HepG2 (cell line): ENCODE measurements around the gene GLRX5. TPM values are rescaled to one million over a fixed set of nuclear protein-coding genes. Genes with fewer than 3 reads are reported as not detected.

Source experiments
- HIVEP1 ChIP-seq: sonication (generic); formaldehyde crosslinking; IDR thresholded peaks from 2 replicates; pipeline ENCODE4 v1.4.0; 2020; ENCODE audit warnings: mild to moderate bottlenecking, missing genetic modification reagents
- HNRNPH1 ChIP-seq: fragments of 200-400 bp; formaldehyde crosslinking; optimal IDR thresholded peaks from 2 replicates; pipeline ENCODE3; 2017; ENCODE audit warnings: mild to moderate bottlenecking, low read depth, low read length
- HOXA9 ChIP-seq: sonication (generic); formaldehyde crosslinking; IDR thresholded peaks from 2 replicates; pipeline ENCODE4 v1.8.1; 2022; ENCODE audit warnings: missing genetic modification reagents, mild to moderate bottlenecking, moderate library complexity, borderline replicate concordance
- MATR3 ChIP-seq: sonication (generic); formaldehyde crosslinking; IDR thresholded peaks from 2 replicates; pipeline ENCODE4 v1.4.0; 2020; ENCODE audit warnings: missing genetic modification reagents
- NR2F1 ChIP-seq, 2 experiments: fragments of 450-650 bp in 1 of 2; formaldehyde crosslinking in 1 of 2; IDR thresholded peaks; 2 replicates each; pipeline versions ENCODE4 v1.5.0 to v1.6.1; 2016 to 2020; ENCODE audit warnings: mild to moderate bottlenecking in 1 of 2, missing compliant biosample characterization in 1 of 2, missing genetic modification reagents in 1 of 2, moderate library complexity in 1 of 2
- ONECUT2 ChIP-seq: sonication (generic); formaldehyde crosslinking; IDR thresholded peaks from 2 replicates; pipeline ENCODE4 v1.4.0; 2020; ENCODE audit warnings: missing genetic modification reagents
- PHF20 ChIP-seq: sonication (generic); formaldehyde crosslinking; IDR thresholded peaks from 2 replicates; pipeline ENCODE4 v1.5.0; 2020; ENCODE audit warnings: mild to moderate bottlenecking, missing genetic modification reagents
- SPEN ChIP-seq: sonication (generic); formaldehyde crosslinking; IDR thresholded peaks from 2 replicates; pipeline ENCODE4 v1.5.1; 2020; ENCODE audit warnings: low read depth, mild to moderate bottlenecking, missing genetic modification reagents
- TAF15 ChIP-seq: fragments of 200-400 bp; formaldehyde crosslinking; IDR thresholded peaks from one replicate; pipeline ENCODE4 v1.6.1; 2018; ENCODE audit warnings: mild to moderate bottlenecking, low read depth, low read length; ENCODE audit not compliant: poor library complexity, severe bottlenecking
- ZFY ChIP-seq: sonication (generic); formaldehyde crosslinking; IDR thresholded peaks from 2 replicates; pipeline ENCODE4 v1.4.0; 2020; ENCODE audit warnings: missing genetic modification reagents
- ZNF235 ChIP-seq: sonication (generic); formaldehyde crosslinking; IDR thresholded peaks from 2 replicates; pipeline ENCODE4 v1.8.1; 2023; ENCODE audit warnings: mild to moderate bottlenecking, missing genetic modification reagents, borderline replicate concordance
- ZNF337 ChIP-seq: sonication (generic); formaldehyde crosslinking; IDR thresholded peaks from 2 replicates; pipeline ENCODE4 v1.5.1; 2020; ENCODE audit warnings: missing genetic modification reagents, low read depth, mild to moderate bottlenecking, borderline replicate concordance
- ZNF432 ChIP-seq: sonication (generic); formaldehyde crosslinking; IDR thresholded peaks from 2 replicates; pipeline ENCODE4 v1.5.0; 2020; ENCODE audit warnings: missing genetic modification reagents, mild to moderate bottlenecking, borderline replicate concordance
- ZNF446 ChIP-seq: sonication (generic); formaldehyde crosslinking; IDR thresholded peaks from 2 replicates; pipeline ENCODE4 v1.5.0; 2020; ENCODE audit warnings: mild to moderate bottlenecking, missing genetic modification reagents
- ZNF543 ChIP-seq: sonication (generic); formaldehyde crosslinking; IDR thresholded peaks from 2 replicates; pipeline ENCODE4 v1.4.0; 2020; ENCODE audit warnings: mild to moderate bottlenecking, missing genetic modification reagents
- ZNF547 ChIP-seq: sonication (generic); formaldehyde crosslinking; IDR thresholded peaks from 2 replicates; pipeline ENCODE4 v1.5.1; 2020; ENCODE audit warnings: mild to moderate bottlenecking, missing genetic modification reagents
- ZNF577 ChIP-seq: sonication (generic); formaldehyde crosslinking; IDR thresholded peaks from 2 replicates; pipeline ENCODE4 v1.4.0; 2020; ENCODE audit warnings: mild to moderate bottlenecking, low read depth, missing genetic modification reagents, borderline replicate concordance
- ZNF746 ChIP-seq: sonication (generic); formaldehyde crosslinking; IDR thresholded peaks from 2 replicates; pipeline ENCODE4 v1.8.0; 2022; ENCODE audit warnings: mild to moderate bottlenecking, missing genetic modification reagents
- ZNF768 ChIP-seq: sonication (generic); formaldehyde crosslinking; IDR thresholded peaks from 2 replicates; pipeline ENCODE4 v1.4.0; 2020; ENCODE audit warnings: missing genetic modification reagents
- ZNF772 ChIP-seq: sonication (generic); formaldehyde crosslinking; IDR thresholded peaks from 2 replicates; pipeline ENCODE4 v1.5.0; 2020; ENCODE audit warnings: mild to moderate bottlenecking, missing genetic modification reagents
- ZSCAN22 ChIP-seq: sonication (generic); formaldehyde crosslinking; IDR thresholded peaks from 2 replicates; pipeline ENCODE4 v1.4.0; 2020; ENCODE audit warnings: mild to moderate bottlenecking, missing genetic modification reagents
- polyA plus RNA-seq, 8 experiments: library from polyadenylated mRNA; depleted of rRNA in 3 of 8; stranded (reverse) in 7 of 8; unstranded in 1 of 8; fragments of >200 nt; fragmentation: Illumina TruSeq in 4 of 8; extraction: Trizol in 4 of 8; gene quantifications; 2 replicates each; pipeline versions ENCODE4 v1.2.1 to v1.2.3, GENCODE V29; 2011 to 2016; ENCODE audit warnings: low read depth in 4 of 8, missing spikeins in 1 of 8, mixed read lengths in 1 of 8; ENCODE audit not compliant: insufficient read depth in 1 of 8
- total RNA-seq, 5 experiments: library from RNA; depleted of rRNA; stranded (reverse); fragments of >200 nt; fragmentation: Illumina TruSeq; extraction: Trizol; gene quantifications; 2 replicates each; pipeline ENCODE4 v1.2.3, GENCODE V29; 2016; ENCODE audit warnings: low read depth in 1 of 5
- TF ChIP-seq, protein P1 (sequence below): sonication (generic); formaldehyde crosslinking; IDR thresholded peaks from 2 replicates; pipeline ENCODE4 v1.4.0; 2020; ENCODE audit warnings: missing genetic modification reagents
- TF ChIP-seq, protein P2 (sequence below): sonication (generic); formaldehyde crosslinking; conservative IDR thresholded peaks from 2 replicates; pipeline ENCODE4 v1.4.0; 2020; ENCODE audit warnings: missing genetic modification reagents
- TF ChIP-seq, protein P3 (sequence below): sonication (generic); formaldehyde crosslinking; IDR thresholded peaks from 2 replicates; pipeline ENCODE4 v1.4.0; 2020; ENCODE audit warnings: mild to moderate bottlenecking, missing genetic modification reagents

Gene GLRX5
- total and polyA plus RNA-seq, 2 of the 13 experiments (the other 11 are each of a cell fraction or from before 2014, with no cell fraction given), result 122 to 146 TPM

DNA sequence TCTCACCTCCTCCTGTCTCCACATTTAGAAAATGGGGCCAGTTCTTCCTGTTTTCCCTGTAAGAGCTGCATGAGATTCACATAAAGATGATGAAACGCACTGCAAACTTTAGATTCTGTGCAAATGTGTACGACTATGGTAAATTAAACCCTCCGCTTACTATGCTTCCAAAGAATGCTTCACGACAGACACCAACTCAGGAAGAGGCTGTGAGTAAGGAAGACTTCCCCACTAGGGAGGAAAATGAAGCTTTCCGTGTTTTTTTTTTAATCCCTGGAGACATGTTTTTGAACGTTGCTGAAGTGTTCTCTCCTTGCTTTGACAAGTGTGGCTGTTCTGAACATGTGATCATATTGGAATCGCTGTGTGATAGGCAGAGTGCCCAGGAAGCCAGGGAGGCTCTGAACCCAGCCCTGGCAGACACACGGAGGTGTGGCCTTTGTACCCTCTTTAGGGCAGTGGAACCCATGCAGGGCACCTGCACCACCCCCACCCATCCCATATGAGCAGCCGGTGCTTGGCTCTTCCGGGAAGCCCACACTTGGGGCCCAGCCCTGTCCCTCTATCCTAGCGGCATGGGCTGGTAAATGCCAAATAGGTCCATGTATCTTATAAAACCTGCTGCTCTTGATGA lies 10.9 kb upstream of the GLRX5 start (continued):
- TF ChIP-seq ZNF746 (CRISPR knock-in tag), result no peak
- no peak for TF ChIP-seq ZNF772 (CRISPR knock-in tag)
- TF ChIP-seq ZNF235 (CRISPR knock-in tag), result no peak
- TF ChIP-seq ONECUT2 (CRISPR knock-in tag), result no peak
- no peak; the same call in 1 of the 2 replicates for TF ChIP-seq ZFY (CRISPR knock-in tag)
- TF ChIP-seq, protein P1, sequence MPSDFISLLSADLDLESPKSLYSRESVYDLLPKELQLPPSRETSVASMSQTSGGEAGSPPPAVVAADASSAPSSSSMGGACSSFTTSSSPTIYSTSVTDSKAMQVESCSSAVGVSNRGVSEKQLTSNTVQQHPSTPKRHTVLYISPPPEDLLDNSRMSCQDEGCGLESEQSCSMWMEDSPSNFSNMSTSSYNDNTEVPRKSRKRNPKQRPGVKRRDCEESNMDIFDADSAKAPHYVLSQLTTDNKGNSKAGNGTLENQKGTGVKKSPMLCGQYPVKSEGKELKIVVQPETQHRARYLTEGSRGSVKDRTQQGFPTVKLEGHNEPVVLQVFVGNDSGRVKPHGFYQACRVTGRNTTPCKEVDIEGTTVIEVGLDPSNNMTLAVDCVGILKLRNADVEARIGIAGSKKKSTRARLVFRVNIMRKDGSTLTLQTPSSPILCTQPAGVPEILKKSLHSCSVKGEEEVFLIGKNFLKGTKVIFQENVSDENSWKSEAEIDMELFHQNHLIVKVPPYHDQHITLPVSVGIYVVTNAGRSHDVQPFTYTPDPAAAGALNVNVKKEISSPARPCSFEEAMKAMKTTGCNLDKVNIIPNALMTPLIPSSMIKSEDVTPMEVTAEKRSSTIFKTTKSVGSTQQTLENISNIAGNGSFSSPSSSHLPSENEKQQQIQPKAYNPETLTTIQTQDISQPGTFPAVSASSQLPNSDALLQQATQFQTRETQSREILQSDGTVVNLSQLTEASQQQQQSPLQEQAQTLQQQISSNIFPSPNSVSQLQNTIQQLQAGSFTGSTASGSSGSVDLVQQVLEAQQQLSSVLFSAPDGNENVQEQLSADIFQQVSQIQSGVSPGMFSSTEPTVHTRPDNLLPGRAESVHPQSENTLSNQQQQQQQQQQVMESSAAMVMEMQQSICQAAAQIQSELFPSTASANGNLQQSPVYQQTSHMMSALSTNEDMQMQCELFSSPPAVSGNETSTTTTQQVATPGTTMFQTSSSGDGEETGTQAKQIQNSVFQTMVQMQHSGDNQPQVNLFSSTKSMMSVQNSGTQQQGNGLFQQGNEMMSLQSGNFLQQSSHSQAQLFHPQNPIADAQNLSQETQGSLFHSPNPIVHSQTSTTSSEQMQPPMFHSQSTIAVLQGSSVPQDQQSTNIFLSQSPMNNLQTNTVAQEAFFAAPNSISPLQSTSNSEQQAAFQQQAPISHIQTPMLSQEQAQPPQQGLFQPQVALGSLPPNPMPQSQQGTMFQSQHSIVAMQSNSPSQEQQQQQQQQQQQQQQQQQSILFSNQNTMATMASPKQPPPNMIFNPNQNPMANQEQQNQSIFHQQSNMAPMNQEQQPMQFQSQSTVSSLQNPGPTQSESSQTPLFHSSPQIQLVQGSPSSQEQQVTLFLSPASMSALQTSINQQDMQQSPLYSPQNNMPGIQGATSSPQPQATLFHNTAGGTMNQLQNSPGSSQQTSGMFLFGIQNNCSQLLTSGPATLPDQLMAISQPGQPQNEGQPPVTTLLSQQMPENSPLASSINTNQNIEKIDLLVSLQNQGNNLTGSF (CRISPR knock-in tag), result no peak
- no peak for TF ChIP-seq PHF20 (CRISPR knock-in tag)
- no peak for TF ChIP-seq ZNF432 (CRISPR knock-in tag)
- peak; percentile 17; the same call in 1 of the 2 replicates for TF ChIP-seq ZNF577
- peak; percentile 55; the same call in 1 of the 2 replicates for TF ChIP-seq ZNF768 (CRISPR knock-in tag)
- no peak for TF ChIP-seq HIVEP1
- TF ChIP-seq NR2F1 (CRISPR knock-in tag; IDR thresholded peaks at IDR 0.05), result no peak
- no peak for TF ChIP-seq HNRNPH1
- TF ChIP-seq ZNF337, result no peak
- TF ChIP-seq ZNF446, result no peak
- TF ChIP-seq ZSCAN22 (CRISPR knock-in tag), result no peak
- TF ChIP-seq HOXA9 (CRISPR knock-in tag), result no peak
- TF ChIP-seq ZNF547 (CRISPR knock-in tag), result no peak
- no peak for TF ChIP-seq MATR3 (CRISPR knock-in tag)
- TF ChIP-seq TAF15, result no peak
- TF ChIP-seq, protein P2, sequence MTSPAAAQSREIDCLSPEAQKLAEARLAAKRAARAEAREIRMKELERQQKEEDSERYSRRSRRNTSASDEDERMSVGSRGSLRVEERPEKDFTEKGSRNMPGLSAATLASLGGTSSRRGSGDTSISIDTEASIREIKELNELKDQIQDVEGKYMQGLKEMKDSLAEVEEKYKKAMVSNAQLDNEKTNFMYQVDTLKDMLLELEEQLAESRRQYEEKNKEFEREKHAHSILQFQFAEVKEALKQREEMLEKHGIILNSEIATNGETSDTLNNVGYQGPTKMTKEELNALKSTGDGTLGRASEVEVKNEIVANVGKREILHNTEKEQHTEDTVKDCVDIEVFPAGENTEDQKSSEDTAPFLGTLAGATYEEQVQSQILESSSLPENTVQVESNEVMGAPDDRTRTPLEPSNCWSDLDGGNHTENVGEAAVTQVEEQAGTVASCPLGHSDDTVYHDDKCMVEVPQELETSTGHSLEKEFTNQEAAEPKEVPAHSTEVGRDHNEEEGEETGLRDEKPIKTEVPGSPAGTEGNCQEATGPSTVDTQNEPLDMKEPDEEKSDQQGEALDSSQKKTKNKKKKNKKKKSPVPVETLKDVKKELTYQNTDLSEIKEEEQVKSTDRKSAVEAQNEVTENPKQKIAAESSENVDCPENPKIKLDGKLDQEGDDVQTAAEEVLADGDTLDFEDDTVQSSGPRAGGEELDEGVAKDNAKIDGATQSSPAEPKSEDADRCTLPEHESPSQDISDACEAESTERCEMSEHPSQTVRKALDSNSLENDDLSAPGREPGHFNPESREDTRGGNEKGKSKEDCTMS (CRISPR knock-in tag), result no peak
- peak; percentile 64 for TF ChIP-seq ZNF543 (CRISPR knock-in tag)
- TF ChIP-seq, protein P3, sequence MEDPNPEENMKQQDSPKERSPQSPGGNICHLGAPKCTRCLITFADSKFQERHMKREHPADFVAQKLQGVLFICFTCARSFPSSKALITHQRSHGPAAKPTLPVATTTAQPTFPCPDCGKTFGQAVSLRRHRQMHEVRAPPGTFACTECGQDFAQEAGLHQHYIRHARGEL (CRISPR knock-in tag), result no peak
- no peak for TF ChIP-seq SPEN (CRISPR knock-in tag)
